ENCODE data around the gene SYNE3. TPM values are rescaled to one million over a fixed set of nuclear protein-coding genes. Genes with fewer than 3 reads are reported as not detected.

Gene SYNE3
- total RNA-seq = 10 to 100 TPM; 91.5 TPM

- peak; percentile 69 for ATAC-seq
- peak; percentile 63 for DNase-seq
- H3K27me3 Mint-ChIP-seq (ENCODE audit: low read depth) = no peaks in the 10 kb centered on the region
- ChIA-PET CTCF (interaction anchor here (1.7 to 17.6 kb wide), 6 partner anchors 11 to 74 kb away, joined by 5 to 199 read pairs (median 10); partner anchors contain the start of gene GLRX5), POLR2A (interaction anchor here (1.2 to 6.2 kb wide), 5 partner anchors 10 to 18 kb away, joined by 3 to 47 read pairs (median 6); partner anchors contain the start of gene GLRX5)
- H3K4me1 Mint-ChIP-seq (ENCODE audit: low read depth) = peaks cover 68% of the 10 kb centered on the region
- peak within 1 kb of the TSS; percentile 91 for H3K4me3 Mint-ChIP-seq
- H3K36me3 Mint-ChIP-seq (ENCODE audit: low read depth) = peaks cover 24% of the 10 kb centered on the region
- H3K9me3 Mint-ChIP-seq (ENCODE audit: insufficient read depth) = no peaks in the 10 kb centered on the region
- H3K27ac Mint-ChIP-seq = peak within 1 kb of the TSS; percentile 96
Observed at GRCh38 chr14:95516554-95517181, at the start of gene SYNE3. Gene SYNE3, minus strand, starts transcription at chr14:95516650. Its CDS starts 40,829 bp downstream, at chr14:95475821.

GRCh38 chr14:95564060-95564459, 47.6 kb upstream of the SYNE3 start:
- ATAC-seq (no peak), DNase-seq (no peak)
- no peaks in the 10 kb centered on the region for H3K36me3 Mint-ChIP-seq (ENCODE audit: low read depth)
- H3K4me3 Mint-ChIP-seq = no peak overlapping the region
- POLR2A ChIA-PET = no interaction called here
- peaks cover 2% of the 10 kb centered on the region for H3K27me3 Mint-ChIP-seq (ENCODE audit: low read depth)
- H3K9me3 Mint-ChIP-seq (ENCODE audit: insufficient read depth) = no peaks in the 10 kb centered on the region
- CTCF ChIA-PET = no interaction called here
- H3K4me1 Mint-ChIP-seq (ENCODE audit: low read depth) = no peaks in the 10 kb centered on the region
- no peak overlapping the region for H3K27ac Mint-ChIP-seq

GRCh38 chr14:95562892-95563685, 46.6 kb upstream of the SYNE3 start:
- H3K4me1 Mint-ChIP-seq (ENCODE audit: low read depth) = no peaks in the 10 kb centered on the region
- ChIA-PET POLR2A (interaction anchor here (0.6 kb wide), 1 partner anchor 8 kb away, joined by 5 read pairs; no protein-coding TSS in a partner anchor), CTCF (interaction anchor here (0.8 to 2.0 kb wide), 4 partner anchors 18 to 718 kb away, joined by 3 to 5 read pairs (median 4); no protein-coding TSS in a partner anchor)
- peaks cover 2% of the 10 kb centered on the region for H3K27me3 Mint-ChIP-seq (ENCODE audit: low read depth)
- ATAC-seq (no peak), DNase-seq (no peak)
- H3K27ac Mint-ChIP-seq = no peak overlapping the region
- H3K9me3 Mint-ChIP-seq (ENCODE audit: insufficient read depth) = no peaks in the 10 kb centered on the region
- H3K36me3 Mint-ChIP-seq (ENCODE audit: low read depth) = no peaks in the 10 kb centered on the region
- H3K4me3 Mint-ChIP-seq = no peak overlapping the region

- no peaks in the 10 kb centered on the region for H3K4me1 Mint-ChIP-seq (ENCODE audit: low read depth)
- ChIA-PET CTCF (interaction anchor here (0.7 to 1.6 kb wide), 3 partner anchors 20 to 434 kb away, joined by 4 to 14 read pairs (median 6); no protein-coding TSS in a partner anchor), POLR2A (no interaction called here)
Observed at GRCh38 chr14:95561001-95561412, 44.6 kb upstream of the SYNE3 start.

GRCh38 chr14:95559203-95559602, 42.8 kb upstream of the SYNE3 start:
- ATAC-seq = no peak

More at GRCh38 chr14:95561001-95561412, 44.6 kb upstream of the SYNE3 start:
- no peak overlapping the region for H3K4me3 Mint-ChIP-seq
- no peaks in the 10 kb centered on the region for H3K9me3 Mint-ChIP-seq (ENCODE audit: insufficient read depth)
- DNase-seq (peak; percentile 90), ATAC-seq (peak; percentile 95)
- H3K27ac Mint-ChIP-seq = no peak overlapping the region
- no peaks in the 10 kb centered on the region for H3K36me3 Mint-ChIP-seq (ENCODE audit: low read depth)
- peaks cover 2% of the 10 kb centered on the region for H3K27me3 Mint-ChIP-seq (ENCODE audit: low read depth)

GRCh38 chr14:95557832-95558231, 41.4 kb upstream of the SYNE3 start:
- ChIA-PET CTCF (interaction anchor here (1.4 kb wide), 1 partner anchor 216 kb away, joined by 4 read pairs; no protein-coding TSS in a partner anchor), POLR2A (no interaction called here)
- Mint-ChIP-seq H3K9me3 (ENCODE audit: insufficient read depth) (no peaks in the 10 kb centered on the region), H3K27ac (no peak overlapping the region), H3K27me3 (ENCODE audit: low read depth) (peaks cover 2% of the 10 kb centered on the region), H3K4me1 (ENCODE audit: low read depth) (no peaks in the 10 kb centered on the region), H3K36me3 (ENCODE audit: low read depth) (no peaks in the 10 kb centered on the region), H3K4me3 (no peak overlapping the region)
- DNase-seq = no peak
- no peak for ATAC-seq

More at GRCh38 chr14:95559203-95559602, 42.8 kb upstream of the SYNE3 start:
- POLR2A ChIA-PET = no interaction called here
- peaks cover 2% of the 10 kb centered on the region for H3K27me3 Mint-ChIP-seq (ENCODE audit: low read depth)
- H3K4me1 Mint-ChIP-seq (ENCODE audit: low read depth) = no peaks in the 10 kb centered on the region
- DNase-seq = no peak
- no peak overlapping the region for H3K27ac Mint-ChIP-seq
- H3K36me3 Mint-ChIP-seq (ENCODE audit: low read depth) = no peaks in the 10 kb centered on the region
- no peaks in the 10 kb centered on the region for H3K9me3 Mint-ChIP-seq (ENCODE audit: insufficient read depth)
- CTCF ChIA-PET = interaction anchor here (1.0 to 2.3 kb wide), 5 partner anchors 12 to 435 kb away, joined by 3 to 14 read pairs (median 4); no protein-coding TSS in a partner anchor
- no peak overlapping the region for H3K4me3 Mint-ChIP-seq

GRCh38 chr14:95557291-95557690, 40.8 kb upstream of the SYNE3 start:
- Mint-ChIP-seq H3K36me3 (ENCODE audit: low read depth) (no peaks in the 10 kb centered on the region), H3K27ac (no peak overlapping the region), H3K4me3 (no peak overlapping the region), H3K4me1 (ENCODE audit: low read depth) (no peaks in the 10 kb centered on the region), H3K27me3 (ENCODE audit: low read depth) (peaks cover 2% of the 10 kb centered on the region), H3K9me3 (ENCODE audit: insufficient read depth) (no peaks in the 10 kb centered on the region)
- ChIA-PET CTCF (interaction anchor here (1.0 to 1.4 kb wide), 3 partner anchors 105 to 217 kb away, joined by 4 read pairs; no protein-coding TSS in a partner anchor), POLR2A (no interaction called here)
- DNase-seq (no peak), ATAC-seq (no peak)

GRCh38 chr14:95555053-95555452, 38.6 kb upstream of the SYNE3 start:
- no peak for DNase-seq
- Mint-ChIP-seq H3K27ac (no peak overlapping the region), H3K9me3 (ENCODE audit: insufficient read depth) (no peaks in the 10 kb centered on the region), H3K4me3 (no peak overlapping the region), H3K4me1 (ENCODE audit: low read depth) (no peaks in the 10 kb centered on the region), H3K36me3 (ENCODE audit: low read depth) (no peaks in the 10 kb centered on the region), H3K27me3 (ENCODE audit: low read depth) (no peaks in the 10 kb centered on the region)
- no peak for ATAC-seq
- ChIA-PET CTCF (no interaction called here), POLR2A (interaction anchor here (0.6 kb wide), 2 partner anchors 8 to 11 kb away, joined by 3 to 5 read pairs; no protein-coding TSS in a partner anchor)

- Mint-ChIP-seq H3K36me3 (ENCODE audit: low read depth) (peaks cover 3% of the 10 kb centered on the region), H3K9me3 (ENCODE audit: insufficient read depth) (no peaks in the 10 kb centered on the region), H3K27me3 (ENCODE audit: low read depth) (no peaks in the 10 kb centered on the region), H3K4me1 (ENCODE audit: low read depth) (no peaks in the 10 kb centered on the region), H3K4me3 (no peak overlapping the region), H3K27ac (no peak overlapping the region)
- no peak for ATAC-seq
- no peak for DNase-seq
- ChIA-PET CTCF (interaction anchor here (1.0 kb wide), 1 partner anchor 111 kb away, joined by 3 read pairs; no protein-coding TSS in a partner anchor), POLR2A (no interaction called here)
Observed at GRCh38 chr14:95553141-95553540, 36.7 kb upstream of the SYNE3 start.

- Mint-ChIP-seq H3K4me3 (no peak overlapping the region), H3K36me3 (ENCODE audit: low read depth) (peaks cover 3% of the 10 kb centered on the region), H3K9me3 (ENCODE audit: insufficient read depth) (no peaks in the 10 kb centered on the region), H3K27me3 (ENCODE audit: low read depth) (no peaks in the 10 kb centered on the region), H3K4me1 (ENCODE audit: low read depth) (peaks cover 5% of the 10 kb centered on the region), H3K27ac (no peak overlapping the region)
- no peak for DNase-seq
- ChIA-PET CTCF (no interaction called here), POLR2A (no interaction called here)
- no peak for ATAC-seq
Observed at GRCh38 chr14:95551435-95551834, 35.0 kb upstream of the SYNE3 start.

- H3K27me3 Mint-ChIP-seq (ENCODE audit: low read depth) = no peaks in the 10 kb centered on the region
- H3K4me3 Mint-ChIP-seq = no peak overlapping the region
- H3K27ac Mint-ChIP-seq = no peak overlapping the region
- DNase-seq = no peak
- H3K36me3 Mint-ChIP-seq (ENCODE audit: low read depth) = peaks cover 5% of the 10 kb centered on the region
- no peak for ATAC-seq
- POLR2A ChIA-PET = no interaction called here
- no peaks in the 10 kb centered on the region for H3K9me3 Mint-ChIP-seq (ENCODE audit: insufficient read depth)
- H3K4me1 Mint-ChIP-seq (ENCODE audit: low read depth) = peaks cover 6% of the 10 kb centered on the region
- CTCF ChIA-PET = no interaction called here
Observed at GRCh38 chr14:95549656-95550585, 33.5 kb upstream of the SYNE3 start.
